GM10248 (cell line): ENCODE measurements around the gene ZCRB1.

Source experiments
- CTCF ChIA-PET: fragments of 300-600 bp; sonication (Branson Sonifier 250); formaldehyde crosslinking; extraction: SDS; loops from one replicate; lab custom pipeline; 2021; ENCODE audit warnings: antibody characterized with exemption; lab: Yijun Ruan, JAX
- POLR2A ChIA-PET: fragments of 350-650 bp; sonication (Branson Sonifier 250); formaldehyde crosslinking; extraction: SDS; loops from one replicate; lab custom pipeline; 2020; ENCODE audit warnings: antibody characterized with exemption; lab: Yijun Ruan, JAX
- DNase-seq: peaks from one replicate; pipeline ENCODE4 v3.0.0; 2012; ENCODE audit errors: extremely low spot score
- CTCF ChIP-seq: IDR thresholded peaks from 2 replicates; pipeline ENCODE4 v1.5.1; 2012; ENCODE audit warnings: mild to moderate bottlenecking, low read depth; ENCODE audit errors: extremely low read depth, missing control alignments, control extremely low read depth

The ZCRB1 gene

GRCh38 chr12:42277396-42278127, 48.3 kb downstream of the ZCRB1 start:
- no peak for TF ChIP-seq CTCF
- ChIA-PET POLR2A (no interaction called here), CTCF (interaction anchor here (1.4 to 1.6 kb wide), 2 partner anchors 14 to 94 kb away, joined by 3 read pairs; no protein-coding TSS in a partner anchor)
- DNase-seq: no peak

- DNase-seq: no peak
- ChIA-PET POLR2A (no interaction called here), CTCF (no interaction called here)
- no peak for TF ChIP-seq CTCF
Observed at GRCh38 chr12:42275499-42275898, 50.4 kb downstream of the ZCRB1 start.

GRCh38 chr12:42273706-42274105, 52.2 kb downstream of the ZCRB1 start:
- ChIA-PET CTCF (interaction anchor here (1.0 to 2.2 kb wide), 4 partner anchors 9 to 41 kb away, joined by 3 to 9 read pairs (median 4); no protein-coding TSS in a partner anchor), POLR2A (no interaction called here)
- DNase-seq: no peak
- no peak for TF ChIP-seq CTCF

GRCh38 chr12:42270596-42270995, 55.3 kb downstream of the ZCRB1 start:
- no peak for TF ChIP-seq CTCF
- CTCF ChIA-PET: no interaction called here

GRCh38 chr12:42267413-42268190, 58.3 kb downstream of the ZCRB1 start:
- TF ChIP-seq CTCF: no peak
- ChIA-PET POLR2A (no interaction called here), CTCF (interaction anchor here (1.4 kb wide), 1 partner anchor 10 kb away, joined by 4 read pairs; no protein-coding TSS in a partner anchor)
- no peak for DNase-seq

More at GRCh38 chr12:42270596-42270995, 55.3 kb downstream of the ZCRB1 start:
- POLR2A ChIA-PET: no interaction called here
- DNase-seq: no peak

GRCh38 chr12:42266579-42267230, 59.2 kb downstream of the ZCRB1 start:
- no peak for TF ChIP-seq CTCF
- ChIA-PET POLR2A (no interaction called here), CTCF (interaction anchor here (1.4 kb wide), 1 partner anchor 9 kb away, joined by 4 read pairs; no protein-coding TSS in a partner anchor)
- DNase-seq: no peak
